NCI-H2107 treated with DMSO at 0.1 percent for 48 hours (cell line): ENCODE results near the gene EIF5B.
"Not testable (repeated sequence)": the region's sequence is repeated elsewhere in the genome, so short reads cannot be mapped to it uniquely, and the experiment has no call there.

Experiments used
- DNase-seq: peaks from one replicate; lab custom pipeline; 2025; ENCODE audit not compliant: unreplicated experiment; lab: John Stamatoyannopoulos, UW

The EIF5B gene

GRCh38 chr2:99356853-99357252 lies 19.7 kb downstream of the EIF5B start:
- no peak for DNase-seq

- no peak for DNase-seq
These were observed 28.5 kb downstream of the EIF5B start for GRCh38 chr2:99365661-99366060.

DNA sequence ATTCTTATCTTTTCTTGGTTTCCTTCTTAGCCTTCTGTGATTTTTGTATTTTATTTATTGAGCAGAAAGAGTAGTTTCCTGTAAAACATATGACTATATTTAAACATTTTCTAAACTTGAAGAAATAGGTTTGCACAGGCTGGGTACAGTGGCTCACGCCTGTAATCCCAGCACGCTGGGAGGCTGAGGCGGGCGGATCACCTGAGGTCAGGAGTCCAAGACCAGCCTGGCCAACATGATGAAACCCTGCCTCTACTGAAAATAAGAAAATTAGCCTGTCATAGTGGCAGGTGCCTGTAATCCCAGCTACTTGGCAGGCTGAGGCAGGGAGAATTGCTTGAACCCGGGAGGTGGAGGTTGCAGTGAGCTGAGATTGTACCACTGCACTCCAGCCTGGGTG lies 31.7 kb downstream of the EIF5B start:
- not testable (repeated sequence) for DNase-seq

DNA sequence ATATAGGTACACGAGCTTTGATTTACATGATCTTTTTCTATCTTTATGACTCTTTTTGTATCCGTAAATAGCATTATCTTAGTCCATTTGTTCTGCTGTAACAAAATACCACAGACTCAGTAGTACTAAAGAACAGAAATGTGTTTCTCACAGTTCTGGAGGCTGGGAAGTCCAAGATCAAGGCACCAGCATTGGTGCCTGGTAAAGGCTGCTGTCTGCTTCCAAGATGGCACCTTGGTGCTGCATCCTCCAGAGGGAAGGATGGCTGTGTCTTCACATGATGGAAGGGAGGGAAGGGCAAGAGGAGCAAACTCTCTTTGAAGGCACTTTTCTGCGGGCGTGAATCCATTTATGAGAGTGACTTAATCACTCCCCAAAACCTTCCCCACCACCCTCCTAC lies 36.0 kb downstream of the EIF5B start:
- DNase-seq: no peak

- no peak for DNase-seq
These were observed 37.6 kb downstream of the EIF5B start for GRCh38 chr2:99374747-99375146.

DNA sequence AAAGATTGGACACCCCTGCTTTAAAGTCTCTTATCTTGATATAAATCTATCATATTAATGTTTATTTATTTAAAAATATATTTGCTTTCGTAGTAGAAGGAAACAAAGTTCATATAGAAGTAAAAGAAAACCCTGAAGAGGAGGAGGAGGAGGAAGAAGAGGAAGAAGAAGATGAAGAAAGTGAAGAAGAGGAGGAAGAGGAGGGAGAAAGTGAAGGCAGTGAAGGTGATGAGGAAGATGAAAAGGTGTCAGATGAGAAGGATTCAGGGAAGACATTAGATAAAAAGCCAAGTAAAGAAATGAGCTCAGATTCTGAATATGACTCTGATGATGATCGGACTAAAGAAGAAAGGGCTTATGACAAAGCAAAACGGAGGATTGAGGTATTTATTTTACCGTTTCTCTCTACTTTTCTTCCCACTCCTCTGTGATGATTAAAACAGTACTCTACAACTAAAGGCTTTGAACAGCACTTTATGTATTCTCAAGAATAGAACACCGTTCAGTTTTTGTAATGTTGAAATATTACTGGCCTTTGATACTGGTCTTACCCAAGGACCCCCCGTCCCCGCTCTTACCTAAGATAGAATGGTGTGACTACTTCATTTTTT lies 39.2 kb downstream of the EIF5B start:
- no peak for DNase-seq

DNA sequence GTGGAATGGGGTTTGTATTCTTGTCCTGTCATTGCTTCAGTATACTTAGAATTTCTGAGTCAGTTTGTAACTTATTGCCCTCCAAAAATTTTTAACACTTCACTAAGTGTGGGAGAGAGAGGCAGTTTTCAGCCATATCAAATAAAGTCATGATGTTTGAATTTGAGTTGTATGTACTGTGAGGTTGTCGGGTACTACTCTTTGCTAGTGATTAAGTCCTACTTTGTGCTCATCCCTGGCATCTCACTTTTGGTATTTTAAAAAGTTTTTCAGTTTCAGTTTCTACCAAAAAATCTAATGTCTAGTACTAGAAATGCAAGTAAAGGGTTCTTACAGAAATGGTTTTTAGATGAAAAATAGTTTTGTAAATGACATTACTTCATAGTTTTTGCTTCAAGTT lies 40.7 kb downstream of the EIF5B start:
- DNase-seq: no peak

DNA sequence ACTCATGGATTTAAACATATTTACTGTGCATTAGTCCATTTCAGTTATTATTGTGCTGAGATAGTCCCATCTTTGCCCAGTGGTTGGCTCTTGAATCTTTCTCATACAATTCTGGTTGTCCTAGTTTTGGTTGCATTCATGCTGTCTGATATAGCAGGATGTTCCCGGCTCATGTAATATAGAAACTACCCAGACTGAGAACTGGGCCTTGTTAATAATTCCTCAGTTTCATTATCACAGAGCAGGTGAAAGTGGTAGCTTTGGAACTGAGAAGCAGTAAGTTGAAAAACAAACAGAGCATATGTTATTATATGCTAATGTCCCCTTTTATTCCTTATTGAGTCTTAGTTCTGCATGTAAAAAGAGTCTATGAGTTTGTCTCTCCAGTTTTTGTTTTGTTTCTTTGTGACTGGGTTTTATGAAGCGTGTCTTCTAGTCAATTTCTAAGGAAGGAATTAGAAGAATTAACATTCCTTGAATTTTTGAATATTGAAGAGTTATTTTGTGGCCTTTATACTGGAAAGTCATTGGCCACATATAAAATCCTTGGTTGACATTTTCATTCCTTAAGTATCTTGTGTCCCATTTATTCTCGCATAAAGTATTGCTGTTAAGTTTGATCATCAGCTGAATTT lies 43.3 kb downstream of the EIF5B start:
- DNase-seq: no peak

GRCh38 chr2:99382143-99382542 lies 45.0 kb downstream of the EIF5B start:
- DNase-seq: no peak

GRCh38 chr2:99386011-99386410 lies 48.8 kb downstream of the EIF5B start:
- no peak for DNase-seq

DNA sequence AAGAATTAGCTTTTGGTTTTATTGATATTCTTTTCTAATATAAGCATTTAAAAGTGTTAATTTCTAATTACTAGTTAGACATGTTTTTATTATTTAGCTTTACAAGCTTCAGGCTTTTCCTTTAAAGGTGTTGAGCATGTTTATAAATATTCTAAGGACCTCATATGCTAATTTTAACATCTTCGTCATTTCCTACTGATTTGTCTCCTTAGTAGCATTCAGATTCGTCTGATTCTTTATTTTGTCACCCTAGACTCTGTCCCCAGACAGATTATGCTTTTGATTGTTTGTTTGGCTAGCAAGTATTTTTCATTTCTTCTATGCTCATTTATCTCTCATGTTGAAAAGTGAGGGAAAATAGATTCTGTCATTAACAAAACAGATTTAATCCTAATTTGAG lies 51.7 kb downstream of the EIF5B start:
- DNase-seq: no peak

DNA sequence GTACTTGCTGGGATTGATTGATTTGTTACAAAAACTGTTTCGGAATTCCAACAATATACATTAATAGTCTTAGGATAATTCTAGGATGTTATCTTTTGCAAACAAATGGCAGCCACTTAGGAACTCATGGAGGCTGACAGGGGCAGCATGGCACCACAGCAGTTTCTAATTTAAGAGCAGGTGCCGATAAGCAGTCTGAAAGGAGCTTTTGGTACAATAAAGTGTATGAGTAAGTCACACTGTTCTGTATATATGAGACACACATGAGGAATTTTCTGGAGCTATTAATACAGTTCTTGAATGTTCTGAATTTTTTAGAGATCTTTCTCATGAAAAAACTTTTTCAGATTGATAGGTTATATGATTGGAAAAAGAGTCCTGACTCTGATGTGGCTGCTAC lies 52.2 kb downstream of the EIF5B start:
- no peak for DNase-seq

DNA sequence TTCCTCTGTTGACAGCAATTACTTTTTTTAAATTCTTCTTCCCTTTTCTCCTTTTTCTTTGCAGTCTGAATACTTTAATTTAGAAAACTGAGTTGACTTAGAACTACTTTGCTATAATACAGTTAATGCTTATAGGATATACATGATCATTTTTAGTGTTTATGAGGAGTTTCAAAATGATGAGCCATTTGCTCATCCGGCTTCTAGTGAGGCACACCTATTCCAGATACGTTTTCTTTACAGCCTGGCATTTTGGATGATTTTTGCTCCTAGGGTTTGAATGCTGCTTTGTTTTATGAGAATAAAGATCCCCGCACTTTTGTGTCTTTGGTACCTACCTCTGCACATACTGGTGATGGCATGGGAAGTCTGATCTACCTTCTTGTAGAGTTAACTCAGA lies 52.8 kb downstream of the EIF5B start:
- no peak for DNase-seq

DNA sequence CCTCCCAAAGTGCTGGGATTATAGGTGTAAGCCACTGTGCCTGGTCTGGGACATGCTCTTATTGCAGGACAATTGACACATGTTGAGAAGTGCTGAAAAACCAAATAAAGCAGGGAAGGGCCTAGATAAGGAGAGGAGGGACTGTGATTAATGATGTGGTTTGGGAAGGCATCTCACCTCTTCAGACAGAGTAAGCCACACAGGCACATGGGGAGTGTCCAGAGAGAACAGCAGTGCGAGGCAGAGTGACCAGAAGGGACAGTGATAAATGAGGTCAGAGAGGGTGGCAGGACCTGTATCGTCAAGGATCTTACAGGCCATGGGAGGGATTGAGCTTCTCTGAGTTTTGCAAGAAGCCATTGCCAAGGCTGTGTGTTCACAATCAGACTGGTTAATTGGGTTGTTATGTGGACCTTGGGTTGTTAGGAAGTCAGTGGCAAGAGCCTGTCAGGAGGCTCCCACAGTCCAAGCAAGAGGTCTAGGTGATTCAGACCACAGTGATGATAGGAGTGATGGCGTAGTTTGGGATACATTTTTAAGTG lies 58.5 kb downstream of the EIF5B start:
- DNase-seq: no peak

DNA sequence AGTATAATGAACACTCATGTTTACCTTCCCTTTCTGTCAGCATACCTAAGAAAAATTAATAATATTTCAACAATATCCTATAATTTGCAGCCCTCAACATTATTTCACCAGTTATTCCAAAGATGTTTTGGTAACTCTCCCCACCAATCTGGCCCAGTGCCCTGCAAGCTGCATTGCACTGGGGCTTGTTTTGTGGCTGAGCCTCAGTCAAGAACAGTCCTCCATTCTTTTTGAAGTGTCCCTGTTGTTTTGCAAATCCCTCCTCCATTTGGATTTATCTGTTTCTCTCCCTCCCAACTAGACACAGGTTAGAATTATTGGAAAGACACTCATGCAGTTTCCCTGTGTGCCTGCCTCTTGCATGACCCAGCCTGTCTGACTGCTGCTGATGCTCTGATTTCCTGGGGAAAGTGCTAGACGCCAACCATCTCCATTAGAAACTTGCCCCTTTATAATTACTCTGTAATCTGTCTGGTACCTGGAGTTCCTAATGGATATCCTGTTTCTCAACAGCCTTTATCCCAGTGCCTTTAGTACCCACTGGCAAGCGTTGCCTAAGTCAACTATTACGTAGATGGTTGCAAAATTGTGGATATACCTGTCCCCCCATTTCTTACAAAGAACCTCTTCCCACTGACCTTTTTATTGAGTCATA lies 60.2 kb downstream of the EIF5B start:
- peak; percentile 37 for DNase-seq

DNA sequence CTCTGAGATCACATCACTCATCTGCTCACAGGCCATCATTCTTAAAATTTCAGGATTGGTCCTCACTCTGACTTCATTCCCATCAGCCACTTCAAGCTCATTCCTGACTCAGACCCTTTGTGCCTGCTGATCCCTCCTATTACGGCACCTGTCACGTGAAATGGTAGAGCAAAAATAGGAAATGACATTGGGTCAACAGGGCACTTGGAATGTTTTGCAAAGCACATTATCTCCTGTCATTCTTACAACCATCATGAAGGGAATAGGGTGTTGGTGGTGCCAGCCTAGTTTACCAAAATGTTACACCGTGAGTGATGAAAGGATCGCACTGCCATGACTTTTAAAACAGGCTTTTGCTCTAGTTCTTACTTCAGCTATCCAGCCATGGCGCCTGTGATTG lies 61.1 kb downstream of the EIF5B start:
- DNase-seq: no peak

DNA sequence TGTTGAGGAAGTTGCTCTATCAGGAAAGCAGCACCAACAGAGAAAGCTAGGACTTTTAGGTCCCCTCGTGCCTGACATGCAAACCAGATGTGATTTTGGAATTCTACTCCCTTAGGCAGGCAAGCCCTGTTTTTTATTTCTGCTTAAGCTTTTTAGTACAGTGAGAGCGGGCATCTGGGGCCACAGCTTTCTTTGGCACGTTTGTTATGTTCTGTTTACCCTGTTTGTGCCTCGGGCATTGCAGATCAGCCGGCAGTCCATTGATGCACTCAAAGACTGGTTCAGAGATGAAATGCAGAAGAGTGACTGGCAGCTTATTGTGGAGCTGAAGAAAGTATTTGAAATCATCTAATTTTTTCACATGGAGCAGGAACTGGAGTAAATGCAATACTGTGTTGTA lies 61.9 kb downstream of the EIF5B start:
- no peak for DNase-seq

- no peak for DNase-seq
These were observed 62.6 kb downstream of the EIF5B start for GRCh38 chr2:99399795-99400194.

DNA sequence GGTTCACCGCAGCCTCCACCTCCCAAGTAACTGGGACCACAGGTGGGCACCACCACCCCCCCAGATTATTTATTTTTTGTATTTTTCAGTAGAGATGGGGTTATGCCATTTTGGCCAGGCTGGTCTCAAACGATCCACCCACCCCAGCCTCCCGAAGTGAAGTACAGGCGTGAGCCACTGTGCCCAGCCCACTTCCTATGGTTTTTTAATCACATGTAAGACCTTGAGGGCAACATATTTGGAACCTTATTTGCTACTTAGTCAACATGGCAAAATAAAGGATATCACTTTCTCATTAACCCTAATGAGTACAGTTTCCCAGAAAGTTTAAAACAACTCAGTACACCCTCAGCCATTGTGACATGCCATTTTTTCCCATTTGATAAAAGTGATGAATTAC lies 64.7 kb downstream of the EIF5B start:
- no peak for DNase-seq

DNA sequence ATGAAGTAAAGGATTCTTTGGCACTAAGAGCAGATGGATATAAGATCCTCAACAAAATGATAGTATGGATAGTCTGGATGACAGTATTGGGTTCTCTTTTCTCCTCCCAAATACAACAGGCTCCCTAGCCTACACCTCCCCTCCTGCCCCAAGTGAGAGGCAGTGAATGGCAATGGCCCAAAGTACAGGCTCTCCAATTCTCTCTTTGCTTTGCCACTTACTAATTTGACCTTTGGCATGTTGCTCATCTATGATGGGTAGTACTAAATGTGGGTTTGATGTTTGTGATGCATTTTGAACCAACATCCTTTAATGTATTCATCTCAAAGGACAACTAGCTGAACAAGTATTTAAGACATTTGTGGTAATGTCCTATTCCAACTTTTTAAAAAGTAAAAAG lies 65.9 kb downstream of the EIF5B start:
- DNase-seq: no peak

DNA sequence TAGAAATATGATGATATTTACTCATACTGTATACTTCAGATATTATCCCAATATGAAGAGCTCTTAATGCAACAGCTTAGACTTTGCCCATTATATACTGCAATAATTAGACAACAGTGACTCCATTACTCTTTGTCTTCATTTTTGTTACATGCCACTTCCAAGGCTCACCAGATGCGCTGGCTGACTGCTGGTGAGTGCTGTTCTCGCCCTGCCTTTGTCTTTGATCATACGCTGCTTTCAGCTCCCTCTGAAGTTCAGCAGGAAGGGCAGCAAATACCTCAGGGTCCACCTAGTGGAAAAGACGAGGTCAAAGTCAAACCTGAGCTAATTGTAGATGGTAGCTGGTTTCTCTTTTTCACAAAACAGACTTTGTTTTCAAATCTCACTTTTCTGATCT lies 66.3 kb downstream of the EIF5B start:
- no peak for DNase-seq

GRCh38 chr2:99404039-99404796 lies 67.0 kb downstream of the EIF5B start:
- no peak for DNase-seq
